T-cell (primary cell): Measurements from ENCODE around the gene METAP1. TPM values are rescaled to one million over a fixed set of nuclear protein-coding genes. Genes with fewer than 3 reads are reported as not detected.
"Not testable (repeated sequence)": the region's sequence is repeated elsewhere in the genome, so short reads cannot be mapped to it uniquely, and the experiment has no call there.

Experiments
- ATAC-seq, 4 experiments: fragments of 200-7000 bp in 3 of 4; fragments of 150-1000 bp in 1 of 4; cut with Tn5 transposase; replicated peaks in 1 of 4; 1 replicate in 3 of 4; 2 replicates in 1 of 4; pipeline ENCODE4 v1.10.0; 2021; ENCODE audit warnings: moderate library complexity in 3 of 4, mild to moderate bottlenecking in 2 of 4, moderate number of reproducible peaks in 1 of 4
- CTCF ChIA-PET, 2 donors: fragments of 300-600 bp; sonication (Branson Sonifier 250); formaldehyde crosslinking; loops; one replicate each; lab custom pipeline; 2022; ENCODE audit warnings: antibody characterized with exemption in 2 of 2; lab: Charles Lee
- POLR2A ChIA-PET, 2 donors: fragments of 300-600 bp; sonication (Branson Sonifier 250); formaldehyde crosslinking; loops; one replicate each; lab custom pipeline; 2022; ENCODE audit warnings: antibody characterized with exemption in 2 of 2; lab: Charles Lee
- DNase-seq, 35 experiments: peaks; one replicate each; pipeline versions ENCODE4 v3.0.0 to v3.0.0-alpha.2; 2013 to 2023
- H3K27ac ChIP-seq: one replicate; pipeline ENCODE4 v1.5.1; 2013; ENCODE audit warnings: low read length
- H3K27me3 ChIP-seq, 2 experiments: replicated peaks in 1 of 2; 1 replicate in 1 of 2; 2 replicates in 1 of 2; pipeline versions ENCODE4 v1.6.1 to v1.7.0; 2013; ENCODE audit warnings: low read length in 1 of 2, mixed read lengths in 1 of 2; ENCODE audit not compliant: control insufficient read depth in 2 of 2, insufficient read depth in 2 of 2; ENCODE audit errors: extremely low read depth in 1 of 2
- H3K36me3 ChIP-seq, 2 donors: 1 replicate in 1 of 2; 2 replicates in 1 of 2; pipeline versions ENCODE4 v1.6.1 to v1.7.0; 2013; ENCODE audit warnings: low read length in 1 of 2; ENCODE audit not compliant: control insufficient read depth in 2 of 2, insufficient read depth in 1 of 2; ENCODE audit errors: extremely low read depth in 1 of 2
- H3K4me1 ChIP-seq, 2 experiments: 1 replicate in 1 of 2; 2 replicates in 1 of 2; pipeline versions ENCODE4 v1.6.1 to v1.7.0; 2013; ENCODE audit warnings: low read length in 2 of 2, mixed read lengths in 1 of 2; ENCODE audit not compliant: insufficient read depth in 2 of 2, control insufficient read depth in 1 of 2; ENCODE audit errors: extremely low read depth in 1 of 2
- H3K4me3 ChIP-seq, 2 donors: 1 replicate in 1 of 2; 2 replicates in 1 of 2; pipeline versions ENCODE4 v1.5.1 to v1.7.0; 2013; ENCODE audit warnings: mild to moderate bottlenecking in 2 of 2, low read length in 1 of 2, moderate library complexity in 1 of 2; ENCODE audit not compliant: control insufficient read depth in 1 of 2; ENCODE audit errors: extremely low read depth in 1 of 2
- H3K9me3 ChIP-seq: 2 replicates; pipeline ENCODE4 v1.7.0; 2013
- H3K27ac Mint-ChIP-seq, 2 donors: one replicate each; pipeline ENCODE4 v1.8.0; 2020 to 2021; ENCODE audit warnings: mild to moderate bottlenecking in 2 of 2, mixed read lengths in 2 of 2
- H3K27me3 Mint-ChIP-seq, 2 donors: one replicate each; pipeline ENCODE4 v1.8.0; 2021 to 2022; ENCODE audit warnings: mixed read lengths in 2 of 2
- H3K36me3 Mint-ChIP-seq: one replicate; pipeline ENCODE4 v1.8.0; 2021; ENCODE audit warnings: mixed read lengths
- H3K4me1 Mint-ChIP-seq, 3 donors: one replicate each; pipeline ENCODE4 v1.8.0; 2020 to 2022; ENCODE audit warnings: mixed read lengths in 3 of 3, mild to moderate bottlenecking in 1 of 3
- H3K4me3 Mint-ChIP-seq, 3 donors: one replicate each; pipeline ENCODE4 v1.8.0; 2020 to 2022; ENCODE audit warnings: mild to moderate bottlenecking in 3 of 3, mixed read lengths in 3 of 3, moderate library complexity in 3 of 3
- H3K9me3 Mint-ChIP-seq, 3 donors: one replicate each; pipeline ENCODE4 v1.8.0; 2020 to 2022; ENCODE audit warnings: mixed read lengths in 3 of 3
- WGBS: methylation state at CpG from one replicate; pipeline ENCODE4 v1.1.5; 2013; ENCODE audit warnings: missing lambda C conversion rate; ENCODE audit not compliant: insufficient coverage; 5-methylcytosine and 5-hydroxymethylcytosine counted together
- total RNA-seq, 35 experiments: library from RNA in 6 of 35; stranded (reverse) in 6 of 35; fragments of 120-200 nt in 1 of 35; gene quantifications; one replicate each; pipeline versions ENCODE4 v1.2.1 to v1.2.4 and lab custom pipeline; 2013 to 2026

METAP1 gene
- total RNA-seq, 5 donors from 2014 or later (not counting 1 experiment from before 2014, with no cell fraction given) = 32.9 to 39.8 (median 39.2) TPM

DNA sequence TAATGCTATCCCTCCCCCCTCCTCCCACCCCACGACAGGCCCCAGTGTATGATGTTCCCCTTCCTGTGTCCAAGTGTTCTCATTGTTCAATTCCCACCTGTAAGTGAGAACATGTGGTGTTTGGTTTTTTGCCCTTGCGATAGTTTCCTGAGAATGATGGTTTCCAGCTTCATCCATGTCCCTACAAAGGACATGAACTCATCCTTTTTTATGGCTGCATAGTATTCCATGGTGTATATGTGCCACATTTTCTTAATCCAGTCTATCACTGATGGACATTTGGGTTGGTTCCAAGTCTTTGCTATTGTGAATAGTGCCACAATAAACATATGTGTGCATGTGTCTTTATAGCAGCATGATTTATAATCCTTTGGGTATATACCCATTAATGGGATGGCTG lies 70.0 kb downstream of the METAP1 start:
- H3K27ac ChIP-seq, H3K9me3 Mint-ChIP-seq, H3K27ac Mint-ChIP-seq, H3K4me1 Mint-ChIP-seq, DNase-seq, H3K4me1 ChIP-seq, H3K4me3 Mint-ChIP-seq, H3K27me3 Mint-ChIP-seq, ATAC-seq, H3K27me3 ChIP-seq, CTCF ChIA-PET, POLR2A ChIA-PET, H3K4me3 ChIP-seq, H3K9me3 ChIP-seq: not testable (repeated sequence)
- no CpG with 5 or more reads among the region's 2 CpGs for WGBS
- peaks cover 0 to 26% of the 10 kb centered on the region in 2 donors for H3K36me3 ChIP-seq
- H3K36me3 Mint-ChIP-seq = peaks cover 46% of the 10 kb centered on the region

DNA sequence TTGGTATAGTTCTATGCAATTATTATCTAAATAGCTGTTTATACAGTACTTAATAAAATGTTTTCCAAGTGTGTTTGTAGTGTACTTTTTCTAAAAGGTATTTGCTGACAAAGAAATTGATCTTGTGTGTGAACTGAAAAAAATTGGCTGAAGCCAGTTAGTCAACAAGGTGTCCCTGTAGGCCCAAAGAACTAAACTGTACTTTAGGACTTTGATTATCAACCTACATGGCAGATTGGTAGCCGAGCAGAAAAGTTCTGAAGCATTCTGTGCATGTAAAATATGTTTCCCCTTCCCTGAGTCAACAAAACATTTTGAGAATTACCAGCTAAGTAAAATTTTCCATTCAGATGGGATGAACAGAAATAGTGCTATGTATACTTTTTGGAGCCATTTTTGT lies 72.1 kb downstream of the METAP1 start:
- no peak overlapping the region for H3K4me3 Mint-ChIP-seq
- H3K4me1 Mint-ChIP-seq = no peaks in the 10 kb centered on the region
- ATAC-seq = no peak
- H3K4me1 ChIP-seq = peaks cover 0 to 2% of the 10 kb centered on the region in 2 experiments
- ChIA-PET CTCF (interaction anchor here in 1 of 2 donors (0.6 to 1.3 kb wide), 3 partner anchors 11 to 744 kb away, joined by 3 to 6 read pairs (median 3); no protein-coding TSS in a partner anchor), POLR2A (no interaction called here)
- H3K27me3 ChIP-seq = no peaks in the 10 kb centered on the region
- no peaks in the 10 kb centered on the region for H3K27me3 Mint-ChIP-seq
- H3K27ac ChIP-seq = no peak overlapping the region
- no peaks in the 10 kb centered on the region for H3K9me3 Mint-ChIP-seq
- H3K4me3 ChIP-seq = no peak overlapping the region
- no peak for DNase-seq
- H3K36me3 Mint-ChIP-seq = peaks cover 48% of the 10 kb centered on the region
- no CpG with 5 or more reads among the region's 1 CpG for WGBS
- no peaks in the 10 kb centered on the region for H3K9me3 ChIP-seq
- peaks cover 0 to 24% of the 10 kb centered on the region in 2 donors for H3K36me3 ChIP-seq
- H3K27ac Mint-ChIP-seq = peak overlapping the region in 1 of 2 donors; percentile 39

DNA sequence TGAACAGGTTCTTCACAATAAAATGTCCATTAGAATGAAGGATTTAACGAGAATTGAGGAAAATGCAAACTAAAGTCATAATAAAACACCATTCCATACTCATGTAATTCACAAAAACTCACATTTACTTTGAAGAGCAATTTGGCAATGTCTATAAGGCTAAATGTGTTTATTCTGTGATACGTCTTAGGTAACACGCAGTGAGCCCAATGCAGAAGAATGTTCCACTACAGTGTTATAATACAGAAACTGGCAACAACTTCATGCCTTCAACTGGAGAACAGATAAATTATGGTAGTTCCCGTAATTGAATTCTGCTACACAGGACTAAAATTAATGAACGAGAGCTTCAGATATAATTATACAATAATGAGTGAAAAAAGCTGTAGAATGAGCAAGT lies 75.6 kb downstream of the METAP1 start:
- Mint-ChIP-seq H3K27ac (no peak overlapping the region), H3K9me3 (no peaks in the 10 kb centered on the region), H3K4me1 (no peaks in the 10 kb centered on the region), H3K4me3 (no peak overlapping the region), H3K27me3 (no peaks in the 10 kb centered on the region), H3K36me3 (peaks cover 52% of the 10 kb centered on the region)
- DNase-seq = no peak
- Histone ChIP-seq H3K27ac (no peak overlapping the region), H3K27me3 (no peaks in the 10 kb centered on the region), H3K9me3 (no peaks in the 10 kb centered on the region), H3K36me3 (peaks cover 2 to 51% of the 10 kb centered on the region in 2 donors), H3K4me1 (no peaks in the 10 kb centered on the region), H3K4me3 (no peak overlapping the region)
- POLR2A ChIA-PET = no interaction called here
- no CpG with 5 or more reads among the region's 5 CpGs for WGBS
- ATAC-seq = no peak
- CTCF ChIA-PET = no interaction called here

DNA sequence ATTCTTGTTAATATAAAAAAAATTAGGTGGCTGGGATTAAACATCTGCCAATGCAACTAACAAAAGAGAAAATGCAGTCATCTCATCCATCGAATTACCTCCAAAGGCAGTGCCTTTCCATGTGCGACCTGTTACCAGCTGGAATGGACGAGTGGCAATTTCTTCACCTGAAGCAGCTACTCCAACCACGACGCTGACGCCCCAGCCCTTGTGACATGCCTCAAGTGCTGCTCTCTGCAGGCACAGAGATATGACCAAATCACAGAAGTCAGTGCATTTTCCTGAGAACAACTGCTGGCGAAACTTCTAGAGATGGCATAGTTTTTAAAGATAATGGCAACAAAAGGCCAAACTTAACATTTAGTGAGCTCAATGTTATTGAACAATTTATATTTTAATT lies 79.3 kb downstream of the METAP1 start:
- H3K27me3 Mint-ChIP-seq = no peaks in the 10 kb centered on the region
- no peak overlapping the region for H3K4me3 Mint-ChIP-seq
- ChIA-PET CTCF (interaction anchor here (0.5 to 0.6 kb wide), 4 partner anchors 10 to 382 kb away, joined by 3 read pairs; no protein-coding TSS in a partner anchor), POLR2A (interaction anchor here (0.6 kb wide), 4 partner anchors 66 to 552 kb away, joined by 3 to 5 read pairs (median 4); no protein-coding TSS in a partner anchor)
- no peaks in the 10 kb centered on the region for H3K9me3 Mint-ChIP-seq
- DNase-seq (no peak), ATAC-seq (no peak)
- H3K9me3 ChIP-seq = no peaks in the 10 kb centered on the region
- no peak overlapping the region for H3K4me3 ChIP-seq
- no peak overlapping the region for H3K27ac Mint-ChIP-seq
- H3K36me3 ChIP-seq = peaks cover 7 to 82% of the 10 kb centered on the region in 2 donors
- 98% methylated on average over 6 of the region's 7 CpGs for WGBS
- no peaks in the 10 kb centered on the region for H3K4me1 ChIP-seq
- peaks cover 55% of the 10 kb centered on the region for H3K36me3 Mint-ChIP-seq
- H3K4me1 Mint-ChIP-seq = peaks cover 2 to 9% (median 3%) of the 10 kb centered on the region in 3 donors
- no peaks in the 10 kb centered on the region for H3K27me3 ChIP-seq
- H3K27ac ChIP-seq = no peak overlapping the region

DNA sequence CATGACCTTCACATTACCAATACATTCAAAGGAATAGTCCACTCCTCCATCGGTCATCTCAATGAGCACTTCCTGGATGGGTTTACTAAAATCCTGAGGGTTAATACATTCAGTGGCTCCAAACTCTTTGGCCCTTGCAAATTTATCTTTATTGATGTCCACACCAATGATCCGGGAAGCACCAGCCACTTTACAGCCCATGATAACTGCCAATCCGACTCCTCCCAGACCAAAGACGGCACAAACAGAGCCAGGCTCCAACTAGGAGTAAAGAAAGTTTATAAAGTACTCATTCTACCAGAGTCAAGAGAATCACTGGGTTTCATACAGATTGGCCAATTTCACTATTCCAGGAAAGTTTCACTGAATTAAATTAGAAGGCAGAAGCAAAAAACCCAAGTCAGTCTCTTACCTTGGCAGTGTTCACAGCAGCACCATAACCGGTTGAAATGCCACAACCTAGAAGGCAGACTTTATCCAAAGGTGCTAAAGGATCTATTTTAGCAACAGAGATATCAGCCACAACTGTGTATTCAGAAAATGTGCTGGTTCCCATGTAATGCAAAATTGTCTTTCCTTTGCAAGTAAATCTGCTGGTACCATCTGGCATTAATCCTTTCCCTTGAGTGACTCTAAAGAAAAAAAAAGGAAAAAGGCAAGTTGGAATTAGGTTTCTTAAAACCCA lies 80.9 kb downstream of the METAP1 start:
- ATAC-seq = no peak
- Histone ChIP-seq H3K27ac (no peak overlapping the region), H3K4me1 (no peaks in the 10 kb centered on the region), H3K27me3 (no peaks in the 10 kb centered on the region), H3K9me3 (no peaks in the 10 kb centered on the region), H3K4me3 (no peak overlapping the region), H3K36me3 (peaks cover 7 to 89% of the 10 kb centered on the region in 2 donors)
- ChIA-PET CTCF (no interaction called here), POLR2A (no interaction called here)
- H3K27me3 Mint-ChIP-seq = no peaks in the 10 kb centered on the region
- 89% methylated on average over 2 of the region's 5 CpGs for WGBS
- H3K9me3 Mint-ChIP-seq = no peaks in the 10 kb centered on the region
- peaks cover 54% of the 10 kb centered on the region for H3K36me3 Mint-ChIP-seq
- peak overlapping the region in 1 of 2 donors; percentile 16 for H3K27ac Mint-ChIP-seq
- peaks cover 3 to 13% (median 3%) of the 10 kb centered on the region in 3 donors for H3K4me1 Mint-ChIP-seq
- no peak overlapping the region for H3K4me3 Mint-ChIP-seq
- DNase-seq = no peak

DNA sequence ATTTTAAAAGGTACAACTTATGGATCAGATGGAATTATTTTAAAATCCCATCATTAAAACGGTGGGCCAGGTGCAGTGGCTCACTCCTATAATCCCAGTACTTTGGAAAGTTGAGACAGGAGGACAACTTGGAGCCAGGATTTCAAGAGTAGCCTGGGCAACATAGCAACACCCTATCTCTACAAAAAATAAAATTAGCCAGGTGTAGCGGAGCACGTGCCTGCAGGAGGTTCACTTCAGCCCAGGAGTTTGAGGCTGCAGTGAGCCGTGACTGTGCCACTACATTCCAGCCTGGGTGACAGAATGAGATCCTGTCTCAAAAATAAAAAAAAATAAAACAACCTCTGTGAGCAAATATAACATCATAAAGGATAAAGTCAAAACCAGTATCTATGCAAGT lies 81.7 kb downstream of the METAP1 start:
- no peak for DNase-seq
- H3K4me1 ChIP-seq = no peaks in the 10 kb centered on the region
- no peaks in the 10 kb centered on the region for H3K27me3 Mint-ChIP-seq
- no peak for ATAC-seq
- no peak overlapping the region for H3K4me3 ChIP-seq
- peaks cover 56% of the 10 kb centered on the region for H3K36me3 Mint-ChIP-seq
- H3K4me1 Mint-ChIP-seq = peaks cover 4 to 13% (median 4%) of the 10 kb centered on the region in 3 donors
- no peaks in the 10 kb centered on the region for H3K9me3 ChIP-seq
- H3K36me3 ChIP-seq = peaks cover 7 to 89% of the 10 kb centered on the region in 2 donors
- H3K27ac Mint-ChIP-seq = peak overlapping the region in 1 of 2 donors; percentile 37
- POLR2A ChIA-PET = no interaction called here
- no peaks in the 10 kb centered on the region for H3K9me3 Mint-ChIP-seq
- no peaks in the 10 kb centered on the region for H3K27me3 ChIP-seq
- WGBS = 90% methylated on average over 2 of the region's 4 CpGs
- H3K4me3 Mint-ChIP-seq = no peak overlapping the region
- H3K27ac ChIP-seq = no peak overlapping the region
- CTCF ChIA-PET = no interaction called here
